T-cell (primary cell): Measurements from ENCODE around the gene OR4D10. TPM values are rescaled to one million over a fixed set of nuclear protein-coding genes. Genes with fewer than 3 reads are reported as not detected.
"Not testable (repeated sequence)": the region's sequence is repeated elsewhere in the genome, so short reads cannot be mapped to it uniquely, and the experiment has no call there.

Experiments
- ATAC-seq, 4 experiments: fragments of 200-7000 bp in 3 of 4; fragments of 150-1000 bp in 1 of 4; cut with Tn5 transposase; replicated peaks in 1 of 4; 1 replicate in 3 of 4; 2 replicates in 1 of 4; pipeline ENCODE4 v1.10.0; 2021; ENCODE audit warnings: moderate library complexity in 3 of 4, mild to moderate bottlenecking in 2 of 4, moderate number of reproducible peaks in 1 of 4
- CTCF ChIA-PET, 2 donors: fragments of 300-600 bp; sonication (Branson Sonifier 250); formaldehyde crosslinking; loops; one replicate each; lab custom pipeline; 2022; ENCODE audit warnings: antibody characterized with exemption in 2 of 2; lab: Charles Lee
- POLR2A ChIA-PET, 2 donors: fragments of 300-600 bp; sonication (Branson Sonifier 250); formaldehyde crosslinking; loops; one replicate each; lab custom pipeline; 2022; ENCODE audit warnings: antibody characterized with exemption in 2 of 2; lab: Charles Lee
- DNase-seq, 35 experiments: peaks; one replicate each; pipeline versions ENCODE4 v3.0.0 to v3.0.0-alpha.2; 2013 to 2023
- H3K27ac ChIP-seq: one replicate; pipeline ENCODE4 v1.5.1; 2013; ENCODE audit warnings: low read length
- H3K27me3 ChIP-seq, 2 experiments: replicated peaks in 1 of 2; 1 replicate in 1 of 2; 2 replicates in 1 of 2; pipeline versions ENCODE4 v1.6.1 to v1.7.0; 2013; ENCODE audit warnings: low read length in 1 of 2, mixed read lengths in 1 of 2; ENCODE audit not compliant: control insufficient read depth in 2 of 2, insufficient read depth in 2 of 2; ENCODE audit errors: extremely low read depth in 1 of 2
- H3K36me3 ChIP-seq, 2 donors: 1 replicate in 1 of 2; 2 replicates in 1 of 2; pipeline versions ENCODE4 v1.6.1 to v1.7.0; 2013; ENCODE audit warnings: low read length in 1 of 2; ENCODE audit not compliant: control insufficient read depth in 2 of 2, insufficient read depth in 1 of 2; ENCODE audit errors: extremely low read depth in 1 of 2
- H3K4me1 ChIP-seq, 2 experiments: 1 replicate in 1 of 2; 2 replicates in 1 of 2; pipeline versions ENCODE4 v1.6.1 to v1.7.0; 2013; ENCODE audit warnings: low read length in 2 of 2, mixed read lengths in 1 of 2; ENCODE audit not compliant: insufficient read depth in 2 of 2, control insufficient read depth in 1 of 2; ENCODE audit errors: extremely low read depth in 1 of 2
- H3K4me3 ChIP-seq, 2 donors: 1 replicate in 1 of 2; 2 replicates in 1 of 2; pipeline versions ENCODE4 v1.5.1 to v1.7.0; 2013; ENCODE audit warnings: mild to moderate bottlenecking in 2 of 2, low read length in 1 of 2, moderate library complexity in 1 of 2; ENCODE audit not compliant: control insufficient read depth in 1 of 2; ENCODE audit errors: extremely low read depth in 1 of 2
- H3K9me3 ChIP-seq: 2 replicates; pipeline ENCODE4 v1.7.0; 2013
- H3K27ac Mint-ChIP-seq, 2 donors: one replicate each; pipeline ENCODE4 v1.8.0; 2020 to 2021; ENCODE audit warnings: mild to moderate bottlenecking in 2 of 2, mixed read lengths in 2 of 2
- H3K27me3 Mint-ChIP-seq, 2 donors: one replicate each; pipeline ENCODE4 v1.8.0; 2021 to 2022; ENCODE audit warnings: mixed read lengths in 2 of 2
- H3K36me3 Mint-ChIP-seq: one replicate; pipeline ENCODE4 v1.8.0; 2021; ENCODE audit warnings: mixed read lengths
- H3K4me1 Mint-ChIP-seq, 3 donors: one replicate each; pipeline ENCODE4 v1.8.0; 2020 to 2022; ENCODE audit warnings: mixed read lengths in 3 of 3, mild to moderate bottlenecking in 1 of 3
- H3K4me3 Mint-ChIP-seq, 3 donors: one replicate each; pipeline ENCODE4 v1.8.0; 2020 to 2022; ENCODE audit warnings: mild to moderate bottlenecking in 3 of 3, mixed read lengths in 3 of 3, moderate library complexity in 3 of 3
- H3K9me3 Mint-ChIP-seq, 3 donors: one replicate each; pipeline ENCODE4 v1.8.0; 2020 to 2022; ENCODE audit warnings: mixed read lengths in 3 of 3
- WGBS: methylation state at CpG from one replicate; pipeline ENCODE4 v1.1.5; 2013; ENCODE audit warnings: missing lambda C conversion rate; ENCODE audit not compliant: insufficient coverage; 5-methylcytosine and 5-hydroxymethylcytosine counted together
- total RNA-seq, 35 experiments: library from RNA in 6 of 35; stranded (reverse) in 6 of 35; fragments of 120-200 nt in 1 of 35; gene quantifications; one replicate each; pipeline versions ENCODE4 v1.2.1 to v1.2.4 and lab custom pipeline; 2013 to 2026

The OR4D10 gene
- total RNA-seq, 5 donors from 2014 or later (not counting 1 experiment from before 2014, with no cell fraction given): not detected

- peaks cover 28 to 32% (median 31%) of the 10 kb centered on the region in 3 donors for H3K4me1 Mint-ChIP-seq
- peak; percentile 91 to 99 (median 96) for ATAC-seq
- peaks cover 0 to 9% of the 10 kb centered on the region in 2 donors for H3K27me3 Mint-ChIP-seq
- peaks cover 7 to 18% of the 10 kb centered on the region in 2 experiments for H3K4me1 ChIP-seq
- DNase-seq: peak in 2 of 35 experiments; percentile 18 to 19
- H3K27ac ChIP-seq: no peak within 1 kb of the TSS
- ChIA-PET POLR2A (no interaction called here), CTCF (no interaction called here)
- H3K36me3 Mint-ChIP-seq: no peaks in the 10 kb centered on the region
- H3K9me3 ChIP-seq: no peaks in the 10 kb centered on the region
- H3K9me3 Mint-ChIP-seq: no peaks in the 10 kb centered on the region
- H3K27ac Mint-ChIP-seq: peak within 1 kb of the TSS; percentile 29 to 37
- H3K4me3 ChIP-seq: peak within 1 kb of the TSS in 1 of 2 donors; percentile 10
- H3K4me3 Mint-ChIP-seq: peak within 1 kb of the TSS in 2 of 3 donors; percentile 4 to 53
- H3K36me3 ChIP-seq: no peaks in the 10 kb centered on the region
- WGBS: no CpG with 5 or more reads among the region's 2 CpGs
- no peaks in the 10 kb centered on the region for H3K27me3 ChIP-seq
Observed at GRCh38 chr11:59510941-59511589, 38.0 kb downstream of the OR4D10 start, which contains the start of gene OR4D9. Gene OR4D9 (plus strand): TSS chr11:59511539. CDS start chr11:59514913, 3,374 bp downstream.

- H3K27ac Mint-ChIP-seq: peak overlapping the region; percentile 29 to 37
- no peaks in the 10 kb centered on the region for H3K9me3 ChIP-seq
- 57% methylated on average over 1 of the region's 1 CpG for whole genome bisulfite sequencing
- no peaks in the 10 kb centered on the region for H3K27me3 ChIP-seq
- H3K4me3 ChIP-seq: no peak overlapping the region
- DNase-seq: no peak
- H3K27me3 Mint-ChIP-seq: peaks cover 0 to 9% of the 10 kb centered on the region in 2 donors
- peaks cover 28 to 32% (median 31%) of the 10 kb centered on the region in 3 donors for H3K4me1 Mint-ChIP-seq
- H3K27ac ChIP-seq: no peak overlapping the region
- no peak overlapping the region for H3K4me3 Mint-ChIP-seq
- H3K36me3 ChIP-seq: no peaks in the 10 kb centered on the region
- ATAC-seq: no peak
- ChIA-PET CTCF (interaction anchor here in 1 of 2 donors (0.6 kb wide), 1 partner anchor 37 kb away, joined by 3 read pairs; no protein-coding TSS in a partner anchor), POLR2A (interaction anchor here in 1 of 2 donors (0.6 to 0.7 kb wide), 2 partner anchors 104 to 923 kb away, joined by 5 to 8 read pairs; no protein-coding TSS in a partner anchor)
- no peaks in the 10 kb centered on the region for H3K9me3 Mint-ChIP-seq
- H3K36me3 Mint-ChIP-seq: no peaks in the 10 kb centered on the region
- peaks cover 7 to 18% of the 10 kb centered on the region in 2 experiments for H3K4me1 ChIP-seq
Observed at GRCh38 chr11:59511675-59512074, 38.6 kb downstream of the OR4D10 start.

- H3K4me1 Mint-ChIP-seq, H3K36me3 ChIP-seq, H3K36me3 Mint-ChIP-seq, H3K4me3 ChIP-seq, H3K4me1 ChIP-seq, H3K9me3 ChIP-seq, DNase-seq, H3K27ac Mint-ChIP-seq, H3K27ac ChIP-seq, H3K27me3 ChIP-seq, CTCF ChIA-PET, H3K9me3 Mint-ChIP-seq, POLR2A ChIA-PET, ATAC-seq, H3K27me3 Mint-ChIP-seq, H3K4me3 Mint-ChIP-seq: not testable (repeated sequence)
- WGBS: 67% methylated on average over 1 of the region's 2 CpGs
Observed at GRCh38 chr11:59520139-59520538, 47.0 kb downstream of the OR4D10 start.

GRCh38 chr11:59520741-59521140 is 47.6 kb downstream of the OR4D10 start:
- peaks cover 7 to 12% of the 10 kb centered on the region in 2 donors for H3K27me3 Mint-ChIP-seq
- H3K36me3 ChIP-seq: no peaks in the 10 kb centered on the region
- no peaks in the 10 kb centered on the region for H3K4me1 Mint-ChIP-seq
- DNase-seq: no peak
- H3K36me3 Mint-ChIP-seq: no peaks in the 10 kb centered on the region
- H3K4me1 ChIP-seq: no peaks in the 10 kb centered on the region
- H3K27me3 ChIP-seq: peaks cover 0 to 5% of the 10 kb centered on the region in 2 experiments
- CTCF ChIA-PET: no interaction called here
- no peak overlapping the region for H3K4me3 ChIP-seq
- WGBS: 100% methylated on average over 4 of the region's 5 CpGs
- H3K27ac Mint-ChIP-seq: no peak overlapping the region
- H3K9me3 Mint-ChIP-seq: no peaks in the 10 kb centered on the region
- POLR2A ChIA-PET: no interaction called here
- H3K9me3 ChIP-seq: no peaks in the 10 kb centered on the region
- no peak for ATAC-seq
- no peak overlapping the region for H3K4me3 Mint-ChIP-seq
- H3K27ac ChIP-seq: no peak overlapping the region

GRCh38 chr11:59523541-59523940 is 50.4 kb downstream of the OR4D10 start:
- H3K4me1 Mint-ChIP-seq: no peaks in the 10 kb centered on the region
- Histone ChIP-seq H3K4me1 (no peaks in the 10 kb centered on the region), H3K27ac (no peak overlapping the region), H3K4me3 (no peak overlapping the region), H3K36me3 (no peaks in the 10 kb centered on the region), H3K9me3 (no peaks in the 10 kb centered on the region), H3K27me3 (peaks cover 0 to 5% of the 10 kb centered on the region in 2 experiments)
- H3K4me3 Mint-ChIP-seq: no peak overlapping the region
- ATAC-seq: no peak
- peaks cover 7 to 12% of the 10 kb centered on the region in 2 donors for H3K27me3 Mint-ChIP-seq
- 50% methylated on average over 1 of the region's 1 CpG for WGBS
- POLR2A ChIA-PET: no interaction called here
- no peaks in the 10 kb centered on the region for H3K36me3 Mint-ChIP-seq
- no peak overlapping the region for H3K27ac Mint-ChIP-seq
- no peak for DNase-seq
- no peaks in the 10 kb centered on the region for H3K9me3 Mint-ChIP-seq
- CTCF ChIA-PET: no interaction called here

- Mint-ChIP-seq H3K9me3 (no peaks in the 10 kb centered on the region), H3K4me3 (no peak overlapping the region), H3K27me3 (peaks cover 7 to 13% of the 10 kb centered on the region in 2 donors), H3K36me3 (no peaks in the 10 kb centered on the region), H3K4me1 (no peaks in the 10 kb centered on the region), H3K27ac (no peak overlapping the region)
- Histone ChIP-seq H3K27me3 (peaks cover 0 to 10% of the 10 kb centered on the region in 2 experiments), H3K9me3 (no peaks in the 10 kb centered on the region), H3K36me3 (no peaks in the 10 kb centered on the region), H3K4me3 (no peak overlapping the region), H3K4me1 (no peaks in the 10 kb centered on the region), H3K27ac (no peak overlapping the region)
- no peak for ATAC-seq
- no peak for DNase-seq
- WGBS: 68% methylated on average over 3 of the region's 7 CpGs
- ChIA-PET POLR2A (interaction anchor here in 1 of 2 donors (0.6 kb wide), 1 partner anchor 26 kb away, joined by 5 read pairs; no protein-coding TSS in a partner anchor), CTCF (no interaction called here)
Observed at GRCh38 chr11:59528711-59529110, 55.6 kb downstream of the OR4D10 start.
